Esophagus squamous epithelium (tissue), 4 donors: ENCODE results near the gene NIN.

Experiments
- POLR2A ChIP-seq, 4 donors: fragments of 450-650 bp; IDR thresholded peaks; one replicate each; pipeline ENCODE4 v1.6.1; 2017; ENCODE audit warnings: antibody characterized with exemption in 4 of 4, mild to moderate bottlenecking in 4 of 4, moderate library complexity in 3 of 4
- TF ChIP-seq, protein P1 (sequence below), 6 experiments: fragments of 450-650 bp in 4 of 6; fragments of 200-600 bp in 2 of 6; sonication (generic) in 2 of 6; IDR thresholded peaks; one replicate each; pipeline ENCODE4 v1.5.1; 2016 to 2019; ENCODE audit warnings: antibody characterized with exemption in 6 of 6, mild to moderate bottlenecking in 4 of 6, moderate library complexity in 4 of 6

DNA sequence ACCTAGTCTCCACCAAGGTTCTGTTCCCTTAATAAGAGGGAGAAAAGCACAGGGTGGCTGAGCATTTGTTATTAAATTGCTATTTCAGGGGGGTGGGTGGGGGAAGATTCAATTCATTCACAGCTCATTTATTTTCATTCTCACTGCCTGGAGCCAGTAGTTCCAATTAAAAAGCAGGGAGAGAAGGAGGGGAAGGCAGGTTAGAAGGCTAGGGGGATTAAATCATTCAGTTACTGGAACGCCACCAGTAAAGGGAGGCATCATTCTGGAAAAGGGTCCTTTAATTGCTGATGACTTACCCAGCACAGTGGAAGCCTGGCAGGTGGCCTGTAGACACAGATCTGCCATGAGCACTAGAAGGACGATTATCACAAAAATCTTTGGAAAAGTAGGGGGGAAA lies 47.4 kb downstream of the NIN start:
- TF ChIP-seq, protein P1, sequence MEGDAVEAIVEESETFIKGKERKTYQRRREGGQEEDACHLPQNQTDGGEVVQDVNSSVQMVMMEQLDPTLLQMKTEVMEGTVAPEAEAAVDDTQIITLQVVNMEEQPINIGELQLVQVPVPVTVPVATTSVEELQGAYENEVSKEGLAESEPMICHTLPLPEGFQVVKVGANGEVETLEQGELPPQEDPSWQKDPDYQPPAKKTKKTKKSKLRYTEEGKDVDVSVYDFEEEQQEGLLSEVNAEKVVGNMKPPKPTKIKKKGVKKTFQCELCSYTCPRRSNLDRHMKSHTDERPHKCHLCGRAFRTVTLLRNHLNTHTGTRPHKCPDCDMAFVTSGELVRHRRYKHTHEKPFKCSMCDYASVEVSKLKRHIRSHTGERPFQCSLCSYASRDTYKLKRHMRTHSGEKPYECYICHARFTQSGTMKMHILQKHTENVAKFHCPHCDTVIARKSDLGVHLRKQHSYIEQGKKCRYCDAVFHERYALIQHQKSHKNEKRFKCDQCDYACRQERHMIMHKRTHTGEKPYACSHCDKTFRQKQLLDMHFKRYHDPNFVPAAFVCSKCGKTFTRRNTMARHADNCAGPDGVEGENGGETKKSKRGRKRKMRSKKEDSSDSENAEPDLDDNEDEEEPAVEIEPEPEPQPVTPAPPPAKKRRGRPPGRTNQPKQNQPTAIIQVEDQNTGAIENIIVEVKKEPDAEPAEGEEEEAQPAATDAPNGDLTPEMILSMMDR (IDR thresholded peaks at IDR 0.05), result no peak
- no peak for TF ChIP-seq POLR2A (IDR thresholded peaks at IDR 0.05)
